CD4-positive, alpha-beta T cell treated with Interferon alpha-2 for 1 hour (primary cell): ENCODE measurements around the gene EPHB6.

Source experiments
- DNase-seq, 2 donors: peaks; one replicate each; pipeline ENCODE4 v3.0.0-alpha.2; 2020 to 2022

The EPHB6 gene

DNA sequence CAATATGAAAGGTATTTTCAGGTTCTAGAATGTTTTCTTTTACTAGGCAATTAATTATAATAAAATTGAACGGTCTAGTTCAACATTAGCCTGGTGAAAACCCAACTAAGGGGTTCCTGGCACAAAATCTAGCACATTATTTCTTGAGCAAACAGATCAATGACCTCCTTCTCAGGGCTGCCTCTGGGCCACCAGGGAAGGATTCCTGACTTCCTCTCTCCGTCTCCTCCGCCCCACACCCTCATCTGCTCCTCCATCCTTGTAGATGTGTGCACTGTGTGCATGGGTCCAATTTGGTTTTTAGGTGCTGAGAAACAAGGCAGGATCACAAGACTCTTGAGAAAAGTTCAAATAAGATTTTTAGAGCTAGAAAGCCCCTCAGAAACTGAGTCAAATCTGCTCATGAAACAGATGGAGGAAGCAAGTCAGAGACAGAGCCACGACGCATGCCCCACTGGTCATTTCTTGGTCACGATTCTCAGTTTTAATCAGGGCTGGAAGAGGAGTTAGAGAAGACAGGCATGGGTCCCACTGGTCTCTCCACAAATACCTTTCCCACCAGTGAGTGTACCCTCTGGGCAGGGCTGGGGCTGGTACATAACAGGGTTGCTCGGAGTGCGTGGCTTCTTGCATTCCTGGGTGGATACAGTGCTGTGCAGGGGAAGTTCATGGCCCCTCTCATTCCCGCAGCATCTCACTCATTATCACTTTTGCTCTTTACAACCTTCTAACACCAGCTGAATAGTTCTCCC is 26.9 kb downstream of the EPHB6 start:
- DNase-seq, result no peak

DNA sequence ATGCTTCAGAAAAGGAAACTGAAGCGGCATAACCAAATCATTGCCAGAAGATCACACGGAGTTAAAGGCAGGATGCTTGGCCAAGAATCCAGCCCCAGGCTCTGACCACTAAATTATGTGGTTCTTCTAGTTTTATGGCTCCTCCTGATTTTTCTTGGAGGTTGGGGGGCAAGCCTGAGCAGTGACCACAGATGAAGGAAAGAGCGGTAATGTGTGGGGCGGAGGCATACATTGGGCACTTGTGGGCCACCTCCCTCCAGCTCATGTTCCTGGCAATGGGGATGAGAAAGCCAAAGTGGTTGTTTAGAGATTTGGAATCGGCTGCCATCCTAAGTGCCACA is 27.4 kb downstream of the EPHB6 start:
- DNase-seq, result no peak

GRCh38 chr7:142883145-142883544 is 28.3 kb downstream of the EPHB6 start:
- DNase-seq, result no peak

- no peak for DNase-seq
Observed at GRCh38 chr7:142883571-142884285, 28.9 kb downstream of the EPHB6 start.

DNA sequence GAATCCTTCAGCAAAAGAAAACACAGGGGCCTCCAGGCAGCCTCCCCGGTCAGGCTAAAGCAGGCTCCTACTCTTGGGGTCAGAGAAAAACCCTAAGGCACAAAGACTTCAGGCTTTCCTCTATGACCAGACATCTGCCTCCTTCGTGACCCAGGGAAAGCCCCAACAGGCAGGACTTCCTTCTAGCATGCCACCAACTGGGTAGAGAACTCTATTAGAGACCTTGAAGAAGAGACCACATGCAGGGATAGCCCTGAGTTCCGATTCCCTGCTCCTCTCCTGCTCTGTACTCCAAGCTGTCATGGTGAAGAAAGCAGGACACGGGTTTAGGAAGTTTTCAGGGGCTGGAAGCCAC is 29.4 kb downstream of the EPHB6 start:
- DNase-seq, result no peak

DNA sequence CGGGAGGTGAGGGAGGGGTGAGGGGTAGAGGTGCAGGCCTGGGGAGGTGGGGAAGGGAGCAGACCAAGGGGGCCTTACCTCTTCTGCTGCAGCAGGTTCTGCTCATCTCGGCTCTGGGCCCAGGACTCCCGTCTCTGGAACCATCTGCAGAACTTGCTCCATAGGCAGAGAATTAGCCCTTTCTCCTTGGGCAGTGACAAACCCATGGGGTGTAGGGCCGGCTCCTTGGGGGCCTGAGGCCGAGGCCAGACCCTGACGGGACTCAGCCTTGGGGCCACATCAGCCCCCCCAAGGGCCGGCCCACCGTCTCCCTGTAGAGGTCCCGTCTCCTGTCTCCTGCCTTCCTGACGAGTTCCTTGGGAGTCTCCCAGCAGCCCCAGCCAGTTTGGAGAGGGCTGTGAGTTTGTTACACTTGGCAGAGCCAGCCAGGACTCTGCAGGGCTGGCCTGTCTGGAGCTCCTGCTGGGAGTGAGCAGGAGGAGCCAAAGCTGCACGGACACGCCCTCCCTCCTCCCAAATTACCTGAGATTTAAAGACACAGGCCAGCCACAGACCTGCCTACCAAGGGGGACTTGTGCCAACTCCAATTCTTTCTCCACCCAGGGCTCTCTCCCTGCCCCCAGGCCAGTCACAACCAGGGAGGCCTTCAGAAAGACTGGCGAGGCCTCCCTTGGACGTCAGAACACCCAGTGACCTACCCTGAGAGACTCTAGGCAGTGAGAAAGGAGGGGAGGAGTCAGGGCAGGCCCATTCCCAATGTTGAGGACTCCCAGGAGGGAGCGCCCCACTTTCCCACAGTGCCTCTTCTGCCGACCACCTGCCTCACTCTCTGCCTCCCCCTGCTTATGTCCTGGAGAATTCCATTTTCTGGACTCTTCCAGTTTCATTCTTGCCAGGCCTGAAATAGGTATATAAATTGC is 30.7 kb downstream of the EPHB6 start, which contains the start of gene TRPV6:
Gene TRPV6, minus strand, starts transcription at position 435 of the 920 bp plus-strand sequence.
- no peak for DNase-seq

DNA sequence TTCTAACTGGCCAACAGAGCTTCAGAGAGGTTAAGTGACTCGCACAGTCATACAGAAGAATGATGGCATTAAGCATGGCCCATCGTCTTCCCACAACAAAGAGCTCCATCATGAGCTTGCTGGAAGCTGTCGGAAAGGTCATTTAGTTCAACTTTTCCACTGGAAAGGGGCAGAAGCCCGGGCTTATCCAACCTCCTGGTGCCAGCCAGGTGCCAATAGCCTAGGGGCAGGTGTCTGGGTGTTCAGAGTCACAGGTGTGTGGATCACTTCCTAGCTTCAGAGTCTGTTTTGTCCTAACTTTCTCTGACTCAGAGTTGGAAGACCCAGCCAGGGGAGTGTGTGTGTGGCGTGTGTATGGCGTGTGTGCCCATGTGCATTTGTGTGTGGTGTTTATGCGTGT is 32.0 kb downstream of the EPHB6 start:
- DNase-seq, result no peak

DNA sequence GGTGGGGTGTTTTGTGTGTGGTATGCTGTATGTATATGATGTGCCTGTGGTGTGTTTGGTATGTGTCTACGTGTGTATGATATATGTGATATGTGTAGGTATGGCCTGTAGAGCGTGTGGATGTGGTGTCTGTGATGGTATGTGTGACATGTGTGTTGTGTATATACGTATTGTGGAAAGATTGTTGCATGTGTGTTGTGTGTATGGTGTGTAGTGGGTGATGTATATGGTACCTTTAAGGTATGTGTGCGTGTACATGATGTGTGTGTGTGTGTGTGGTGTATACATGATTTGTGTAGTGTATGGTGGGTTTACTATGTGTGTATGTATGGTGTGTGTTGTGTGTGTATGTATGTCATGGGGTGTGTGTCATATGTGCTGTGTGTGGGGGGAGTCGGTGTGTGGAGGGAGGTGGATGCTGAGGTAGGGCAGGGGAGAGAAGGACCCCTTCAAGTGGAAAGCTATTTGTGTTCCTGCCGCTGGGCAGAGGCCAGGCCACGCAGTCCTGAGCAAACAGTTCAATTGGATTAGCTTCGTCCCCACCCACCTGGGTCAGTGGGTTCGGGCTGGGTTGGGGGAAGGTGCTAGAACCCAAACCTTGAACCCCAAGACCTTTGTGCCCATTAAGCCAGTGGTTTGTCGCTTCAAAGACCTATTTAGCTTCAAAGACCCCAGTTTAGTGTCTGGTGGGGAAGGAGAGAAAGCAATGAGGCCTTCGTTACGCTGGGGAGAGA is 32.6 kb downstream of the EPHB6 start:
- no peak for DNase-seq

DNA sequence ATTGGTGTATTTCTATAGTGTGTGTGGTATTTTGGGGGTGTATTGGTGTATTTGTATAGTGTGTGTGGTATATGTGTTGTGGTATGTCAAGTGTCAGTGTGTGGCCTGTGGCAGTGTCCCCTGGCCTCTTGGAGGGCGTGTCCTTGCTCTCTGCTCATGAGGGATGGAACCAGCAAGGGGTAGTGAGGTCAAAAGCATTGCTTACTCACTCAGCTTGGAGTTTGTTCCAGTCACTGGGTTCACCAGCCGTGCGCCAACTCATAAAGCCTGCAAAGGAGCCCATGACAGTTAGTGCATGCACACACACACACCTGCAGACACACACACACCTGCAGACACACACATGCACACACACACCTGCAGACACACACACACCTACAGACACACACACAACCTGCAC is 34.9 kb downstream of the EPHB6 start:
- no peak for DNase-seq

- no peak for DNase-seq
Observed at GRCh38 chr7:142890874-142891485, 36.1 kb downstream of the EPHB6 start.

DNA sequence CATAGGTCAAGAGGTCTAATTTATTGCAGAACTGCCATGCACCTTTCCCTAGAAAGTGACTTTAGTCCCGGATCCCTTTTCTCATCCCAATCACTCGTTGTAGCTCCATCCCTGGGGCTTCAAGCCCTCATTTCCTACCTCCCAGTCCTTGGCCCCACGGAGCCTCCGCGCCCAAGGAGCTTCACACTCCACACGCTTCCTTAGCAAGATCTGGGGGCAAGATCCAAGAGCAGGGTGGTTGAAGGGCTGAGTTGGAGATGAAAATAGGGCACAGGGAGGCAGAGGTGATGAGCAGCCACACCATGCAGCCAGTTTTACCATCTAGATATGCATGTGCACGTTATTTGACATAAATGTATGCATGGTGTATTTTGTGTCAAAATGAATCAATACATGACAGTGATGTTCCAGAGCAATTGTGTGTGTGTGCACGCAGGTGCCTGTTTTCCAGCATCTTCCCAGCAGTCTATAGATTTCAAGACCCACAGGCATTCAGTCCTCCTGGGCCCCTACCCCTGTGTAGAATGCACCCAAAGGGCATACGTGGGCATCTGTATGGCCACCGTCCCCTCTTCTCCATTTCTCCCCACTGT is 36.7 kb downstream of the EPHB6 start:
- DNase-seq, result no peak

GRCh38 chr7:142892951-142893350 is 38.1 kb downstream of the EPHB6 start:
- DNase-seq, result no peak

DNA sequence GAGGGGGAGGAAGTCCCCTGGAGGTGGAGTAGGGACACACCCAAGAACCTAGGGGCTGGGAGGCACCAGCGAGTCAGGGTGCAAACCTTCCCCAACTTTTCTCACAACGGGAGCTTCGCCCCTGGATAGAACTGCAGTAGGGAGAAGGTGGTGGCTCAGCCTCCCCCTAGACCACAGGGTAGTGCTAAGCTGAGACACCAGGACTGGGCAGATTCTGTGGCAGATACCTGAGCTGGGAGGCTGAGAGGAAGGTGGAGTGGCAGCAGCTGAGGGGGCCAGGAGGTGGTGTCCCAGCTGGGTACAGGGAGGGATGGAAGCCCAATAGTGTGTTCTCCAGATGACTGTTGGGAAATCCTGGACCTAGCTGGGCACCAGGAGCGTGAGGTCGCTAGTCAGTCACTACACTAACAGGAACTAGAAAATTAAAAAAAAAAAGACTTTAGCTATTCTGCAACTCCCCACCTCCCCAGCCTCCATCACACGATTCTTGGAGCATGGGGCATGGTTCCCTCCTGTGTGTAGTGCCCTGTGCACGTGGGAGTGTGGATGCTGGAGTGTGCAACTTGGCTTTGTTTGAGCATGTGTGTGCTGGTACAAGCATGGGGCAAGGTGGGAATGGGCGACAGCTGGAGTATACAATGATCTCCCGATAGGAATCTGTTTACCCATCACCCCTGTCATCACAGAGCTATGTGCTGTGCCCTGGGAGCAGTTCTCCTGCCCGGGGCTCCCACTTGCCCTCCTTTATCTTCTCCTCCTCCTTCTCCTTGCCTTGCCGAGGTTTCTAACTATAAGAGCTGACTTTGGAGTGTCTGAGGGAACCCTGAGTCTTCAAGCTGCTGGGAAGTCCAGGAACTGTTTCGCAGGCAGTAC is 39.5 kb downstream of the EPHB6 start:
- no peak for DNase-seq

DNA sequence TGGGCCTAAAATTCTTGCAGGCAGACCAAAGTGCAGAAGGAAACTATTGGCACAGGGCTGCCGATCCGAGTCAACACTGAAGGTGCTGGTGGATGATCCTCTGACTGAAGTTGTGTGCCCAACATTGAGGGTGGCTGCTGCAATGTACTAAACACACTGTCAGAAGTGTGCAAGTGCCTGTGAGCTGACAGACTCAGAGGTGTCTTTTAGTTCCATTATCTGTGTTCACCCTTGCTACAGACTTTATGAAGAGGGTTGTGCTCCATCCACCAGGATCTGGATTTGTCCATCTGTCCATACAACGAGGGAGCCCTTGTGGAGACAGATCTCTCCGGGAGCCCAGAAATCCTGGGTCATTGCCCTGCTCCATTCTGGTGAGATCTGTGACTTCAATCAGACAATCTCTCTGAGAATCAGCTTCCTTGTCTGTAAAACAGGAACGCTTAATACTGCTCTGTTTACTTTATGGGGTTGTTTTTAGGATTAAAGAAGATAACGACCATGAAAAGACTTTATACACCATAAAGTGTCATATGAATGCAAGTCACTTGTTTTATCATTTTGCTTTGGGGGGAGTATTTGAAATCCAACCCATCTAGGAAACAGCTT is 40.2 kb downstream of the EPHB6 start:
- no peak for DNase-seq

DNA sequence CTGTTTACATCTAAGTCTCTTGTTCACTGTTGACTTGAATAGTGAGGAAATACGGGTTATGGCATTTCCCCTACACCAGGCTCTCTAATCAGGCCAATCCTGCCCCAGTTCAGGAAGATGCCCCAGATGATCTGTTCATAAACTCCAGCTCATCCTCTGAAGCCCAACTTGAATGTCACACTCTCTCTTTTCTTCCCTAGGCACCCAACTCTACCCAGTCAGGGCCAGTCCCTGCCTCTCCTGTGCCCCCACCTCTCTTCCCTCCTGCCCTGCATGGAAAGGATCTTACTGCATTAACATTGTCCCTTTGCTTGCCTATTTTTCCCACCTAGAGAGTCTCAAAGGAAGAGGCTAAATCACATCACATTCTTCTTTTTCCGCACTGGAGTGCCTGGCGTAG is 41.3 kb downstream of the EPHB6 start:
- DNase-seq, result no peak

DNA sequence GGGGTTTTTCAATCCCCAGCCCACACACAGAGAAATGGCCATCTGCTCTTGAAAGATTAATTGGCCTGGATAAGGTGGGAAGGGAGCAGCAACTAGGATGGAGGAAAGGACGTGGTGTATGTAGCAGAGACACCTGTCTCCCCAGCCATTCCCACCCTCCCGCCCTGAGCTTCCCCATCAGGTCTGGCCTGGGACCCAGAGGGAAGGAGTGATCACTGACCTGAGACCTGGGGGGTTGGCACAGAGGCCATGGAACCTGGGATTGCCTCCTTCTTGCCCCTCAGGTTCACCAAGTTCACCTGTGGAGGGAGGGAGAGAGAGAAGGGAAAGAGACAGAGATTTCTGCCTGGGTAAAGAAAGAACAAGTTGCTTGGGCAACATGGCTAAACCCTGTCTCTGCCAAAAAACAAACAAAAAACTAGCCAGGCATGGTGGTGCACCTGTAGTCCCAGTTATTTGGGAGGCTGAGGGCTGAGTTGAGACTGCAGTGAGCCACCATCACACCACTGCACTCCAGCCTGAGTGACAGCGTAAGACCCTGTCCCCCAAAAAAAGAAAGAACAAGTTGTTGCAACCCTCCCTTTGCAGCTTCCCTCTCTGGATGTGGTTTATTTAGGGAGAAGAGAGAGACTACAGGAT is 42.0 kb downstream of the EPHB6 start:
- no peak for DNase-seq

- DNase-seq, result no peak
Observed at GRCh38 chr7:142897691-142898090, 42.8 kb downstream of the EPHB6 start.

DNA sequence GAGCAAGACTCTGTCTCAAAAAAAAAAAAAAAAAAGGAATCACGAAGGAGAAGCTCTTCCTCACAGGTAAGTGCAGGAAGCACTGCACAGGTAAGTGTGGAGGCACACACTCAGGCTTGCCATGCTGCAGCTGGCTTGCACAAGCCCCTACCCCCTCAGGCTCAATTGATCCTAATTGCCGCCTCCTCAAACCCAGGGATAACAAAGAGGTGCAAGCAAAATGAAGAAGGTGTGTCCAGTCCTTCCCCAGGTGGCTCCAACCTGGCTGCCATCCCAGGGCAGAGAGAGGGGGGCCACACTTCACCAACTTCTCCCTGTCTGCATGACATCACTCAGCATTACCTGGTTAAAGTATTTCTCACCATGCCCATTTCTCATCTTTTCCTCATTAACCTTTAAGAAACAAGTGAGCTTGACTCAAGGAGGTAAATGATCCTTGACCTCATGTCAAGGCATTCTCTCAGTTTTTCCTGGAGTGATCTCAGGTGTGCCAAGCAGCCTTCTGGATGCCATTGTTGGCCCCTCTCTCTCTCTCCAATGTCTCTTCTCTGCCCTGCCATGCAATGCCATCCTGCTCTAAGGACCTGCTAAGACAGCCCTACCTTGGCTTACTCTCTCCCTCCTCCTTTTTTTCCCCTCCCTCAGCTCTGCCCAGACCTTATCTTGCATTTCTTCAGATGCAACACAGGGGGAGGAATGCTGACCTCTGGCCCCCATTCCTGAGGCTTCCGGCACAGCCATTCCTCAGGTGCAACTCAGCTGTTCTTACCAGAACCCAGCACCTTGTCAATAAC is 43.7 kb downstream of the EPHB6 start:
- DNase-seq, result no peak

DNA sequence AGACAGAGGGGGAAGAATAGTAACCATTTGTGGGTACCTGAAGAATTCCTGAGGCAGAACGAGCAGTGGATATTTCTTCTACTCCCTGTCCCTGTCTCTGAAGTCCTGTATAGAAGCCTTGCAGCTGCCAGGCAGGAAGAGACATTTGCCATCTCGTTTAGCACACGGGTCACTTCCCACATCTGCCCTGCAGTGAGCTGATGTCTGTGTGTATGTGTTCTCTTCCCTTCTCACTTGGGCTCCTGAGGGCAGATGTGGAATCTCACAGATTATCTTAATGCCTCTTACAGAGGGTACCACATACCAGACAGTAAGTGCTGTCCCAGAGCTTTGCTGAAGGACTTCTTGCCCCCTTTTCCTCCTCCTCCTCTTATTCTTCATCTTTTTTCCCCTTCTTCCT is 44.8 kb downstream of the EPHB6 start:
- DNase-seq, result no peak
